ENCODE data around the gene TNFSF13. TPM values are rescaled to one million over a fixed set of nuclear protein-coding genes. Genes with fewer than 3 reads are reported as not detected.

Gene TNFSF13
- total RNA-seq, 1 experiment from 2014 or later: 0.94 TPM

DNA sequence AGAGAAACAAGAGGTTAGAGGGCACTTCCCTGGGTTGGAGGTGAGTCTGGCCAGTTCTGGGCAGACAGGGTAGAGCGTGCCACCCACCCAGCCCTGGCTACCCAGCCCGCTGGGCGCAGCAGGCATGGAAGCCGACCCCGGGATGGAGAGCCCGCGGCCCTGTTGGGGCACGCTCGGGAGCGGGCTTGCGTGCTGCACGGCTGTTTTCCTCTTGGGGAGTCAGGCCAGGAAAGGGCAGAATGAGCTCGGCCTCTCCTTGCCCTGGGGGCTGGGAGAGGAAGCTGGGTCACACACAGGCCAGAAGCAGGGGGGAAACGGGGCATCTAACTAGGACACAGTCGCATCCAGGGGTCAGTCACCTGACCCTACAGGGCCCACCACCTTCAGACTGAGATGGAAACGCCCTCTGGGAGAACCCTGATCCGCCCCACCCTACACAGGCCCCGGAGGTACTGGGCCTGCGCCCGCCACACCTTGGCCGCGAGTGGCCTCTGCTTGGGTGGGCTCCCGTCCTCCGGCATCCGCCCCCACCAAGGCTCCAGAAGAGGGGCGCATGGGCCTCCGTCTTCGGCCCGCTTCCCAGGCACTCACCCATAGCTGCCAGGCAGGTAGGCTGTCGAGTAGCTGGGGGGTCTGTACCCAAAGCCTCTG, 30.1 kb downstream of the TNFSF13 start:
- Mint-ChIP-seq H3K36me3 (ENCODE audit: insufficient read depth in 1 of 3, low read depth in 3 of 3) (peaks cover 21 to 56% (median 46%) of the 10 kb centered on the region in 3 experiments; a peak in 6 of 7 replicates), H3K9me3 (no peaks in the 10 kb centered on the region), H3K4me3 (peak overlapping the region in 1 of 2 experiments; percentile 30; a peak in 2 of 5 replicates), H3K4me1 (peaks cover 27 to 58% of the 10 kb centered on the region in 2 experiments), H3K27ac (peak overlapping the region in 1 of 3 experiments; percentile 44; a peak in 1 of 7 replicates), H3K27me3 (ENCODE audit: low read depth) (no peaks in the 10 kb centered on the region)
- peak overlapping the region; percentile 15 for H3K18ac ChIP-seq (ENCODE audit: insufficient read length, low read depth, low read length)
- peak overlapping the region; percentile 91 for H3K4me2 ChIP-seq (ENCODE audit: insufficient read depth, insufficient read length, low read length)
- peak; percentile 56 for DNase-seq
- H2AFZ ChIP-seq (ENCODE audit: low read length): no peak overlapping the region
- no peaks in the 10 kb centered on the region; the same call in 1 of the 2 replicates for H3K4me1 ChIP-seq (ENCODE audit: insufficient read depth, low read length)
- H3K4ac ChIP-seq (ENCODE audit: low read depth, low read length): no peak overlapping the region
- no peak overlapping the region for H4K91ac ChIP-seq (ENCODE audit: insufficient read length, low read depth, low read length)
- no peak overlapping the region for H2BK20ac ChIP-seq (ENCODE audit: low read depth, low read length, poor library complexity, severe bottlenecking)
- H3K27ac ChIP-seq (ENCODE audit: insufficient read length, low read depth, low read length): no peak overlapping the region
- H3K14ac ChIP-seq (ENCODE audit: insufficient read depth, low read length): peak overlapping the region; percentile 62
- no peak overlapping the region for H4K8ac ChIP-seq (replicated peaks; ENCODE audit: insufficient read length, low read depth, low read length)
- H3K27me3 ChIP-seq (ENCODE audit: insufficient read depth, low read length): no peaks in the 10 kb centered on the region
- H3K9ac ChIP-seq (ENCODE audit: extremely low read depth, insufficient read length, low read length): peak overlapping the region; percentile 42
- no peaks in the 10 kb centered on the region for H4K20me1 ChIP-seq (ENCODE audit: control insufficient read depth, insufficient read depth, insufficient read length)
- no peak overlapping the region for H2BK15ac ChIP-seq (ENCODE audit: low read depth, low read length)
- TF ChIP-seq, protein P1, sequence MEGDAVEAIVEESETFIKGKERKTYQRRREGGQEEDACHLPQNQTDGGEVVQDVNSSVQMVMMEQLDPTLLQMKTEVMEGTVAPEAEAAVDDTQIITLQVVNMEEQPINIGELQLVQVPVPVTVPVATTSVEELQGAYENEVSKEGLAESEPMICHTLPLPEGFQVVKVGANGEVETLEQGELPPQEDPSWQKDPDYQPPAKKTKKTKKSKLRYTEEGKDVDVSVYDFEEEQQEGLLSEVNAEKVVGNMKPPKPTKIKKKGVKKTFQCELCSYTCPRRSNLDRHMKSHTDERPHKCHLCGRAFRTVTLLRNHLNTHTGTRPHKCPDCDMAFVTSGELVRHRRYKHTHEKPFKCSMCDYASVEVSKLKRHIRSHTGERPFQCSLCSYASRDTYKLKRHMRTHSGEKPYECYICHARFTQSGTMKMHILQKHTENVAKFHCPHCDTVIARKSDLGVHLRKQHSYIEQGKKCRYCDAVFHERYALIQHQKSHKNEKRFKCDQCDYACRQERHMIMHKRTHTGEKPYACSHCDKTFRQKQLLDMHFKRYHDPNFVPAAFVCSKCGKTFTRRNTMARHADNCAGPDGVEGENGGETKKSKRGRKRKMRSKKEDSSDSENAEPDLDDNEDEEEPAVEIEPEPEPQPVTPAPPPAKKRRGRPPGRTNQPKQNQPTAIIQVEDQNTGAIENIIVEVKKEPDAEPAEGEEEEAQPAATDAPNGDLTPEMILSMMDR (conservative IDR thresholded peaks at IDR 0.05): no peak
- H3K23me2 ChIP-seq (ENCODE audit: insufficient read length, low read depth, low read length, poor library complexity, severe bottlenecking): peaks cover 13% of the 10 kb centered on the region
- H2BK5ac ChIP-seq (ENCODE audit: insufficient read length, low read length): no peak overlapping the region
- H3K9me3 ChIP-seq (ENCODE audit: control insufficient read depth, low read depth, low read length): no peaks in the 10 kb centered on the region
- no peak overlapping the region for H3K23ac ChIP-seq (ENCODE audit: insufficient read length, low read depth, low read length)
- no peak overlapping the region for H2AK5ac ChIP-seq (ENCODE audit: insufficient read length, low read length)
- no peaks in the 10 kb centered on the region for H3K79me1 ChIP-seq (ENCODE audit: insufficient read depth, low read depth, low read length, poor library complexity, severe bottlenecking)
- H3K56ac ChIP-seq (ENCODE audit: insufficient read length, low read depth, low read length): no peak overlapping the region
- WGBS (ENCODE audit: extremely low coverage, insufficient read length, low lambda C conversion rate): no CpG with 5 or more reads among the region's 30 CpGs
- no peaks in the 10 kb centered on the region for H3K79me2 ChIP-seq (ENCODE audit: insufficient read depth, low read length)
- no peak overlapping the region for H2BK120ac ChIP-seq (ENCODE audit: low read depth, low read length, poor library complexity, severe bottlenecking)
- no peak overlapping the region for H3T11ph ChIP-seq (ENCODE audit: low read length)
- no peak overlapping the region for H2BK12ac ChIP-seq (ENCODE audit: insufficient read length, low read depth, low read length)
- no peak overlapping the region for H4K5ac ChIP-seq (ENCODE audit: insufficient read length, low read depth, low read length)
